Measurements from ENCODE around the gene GADD45B.
"Not testable (repeated sequence)": the region's sequence is repeated elsewhere in the genome, so short reads cannot be mapped to it uniquely, and the experiment has no call there.

The GADD45B gene

GRCh38 chr19:2469102-2469914 lies 6.6 kb upstream of the GADD45B start:
- DNase-seq (ENCODE audit: low spot score): no peak

GRCh38 chr19:2469915-2470200 lies 6.1 kb upstream of the GADD45B start:
- not testable (repeated sequence) for DNase-seq (ENCODE audit: low spot score)

GRCh38 chr19:2474232-2475017 lies 1.5 kb upstream of the GADD45B start:
- peak; percentile 86 for DNase-seq (ENCODE audit: low spot score)

- no peak for DNase-seq (ENCODE audit: low spot score)
These were observed 767 bp upstream of the GADD45B start for GRCh38 chr19:2475018-2475701.

- DNase-seq (ENCODE audit: low spot score): no peak
These were observed 669 bp downstream of the GADD45B start for GRCh38 chr19:2476451-2477140.

- DNase-seq (ENCODE audit: low spot score): no peak
These were observed 1.3 kb downstream of the GADD45B start for GRCh38 chr19:2477141-2477710.

- no peak for DNase-seq (ENCODE audit: low spot score)
These were observed 1.8 kb downstream of the GADD45B start for GRCh38 chr19:2477732-2478191.

GRCh38 chr19:2478278-2478755 lies 2.4 kb downstream of the GADD45B start:
- DNase-seq (ENCODE audit: low spot score): no peak

- no peak for DNase-seq (ENCODE audit: low spot score)
These were observed 3.0 kb downstream of the GADD45B start for GRCh38 chr19:2478756-2479555.

GRCh38 chr19:2479556-2480194 lies 3.7 kb downstream of the GADD45B start:
- no peak for DNase-seq (ENCODE audit: low spot score)

GRCh38 chr19:2481466-2481865 lies 5.5 kb downstream of the GADD45B start:
- DNase-seq (ENCODE audit: low spot score): no peak

GRCh38 chr19:2482354-2483038 lies 6.6 kb downstream of the GADD45B start:
- DNase-seq (ENCODE audit: low spot score): no peak

GRCh38 chr19:2483084-2483483 lies 7.2 kb downstream of the GADD45B start:
- no peak for DNase-seq (ENCODE audit: low spot score)

- no peak for DNase-seq (ENCODE audit: low spot score)
These were observed 7.7 kb downstream of the GADD45B start for GRCh38 chr19:2483484-2484151.

- no peak for DNase-seq (ENCODE audit: low spot score)
These were observed 8.4 kb downstream of the GADD45B start for GRCh38 chr19:2484178-2484937.

- no peak for DNase-seq (ENCODE audit: low spot score)
These were observed 9.5 kb downstream of the GADD45B start for GRCh38 chr19:2485428-2485827.

GRCh38 chr19:2487090-2487489 lies 11.2 kb downstream of the GADD45B start:
- no peak for DNase-seq (ENCODE audit: low spot score)

GRCh38 chr19:2487842-2488241 lies 11.9 kb downstream of the GADD45B start:
- DNase-seq (ENCODE audit: low spot score): no peak
